IMR-90 (cell line): ENCODE results near the gene PIGZ. TPM values are rescaled to one million over a fixed set of nuclear protein-coding genes. Genes with fewer than 3 reads are reported as not detected.

Source experiments
- ATAC-seq: fragments of 200-7000 bp; cut with Tn5 transposase; 2 replicates; pipeline ENCODE4 v1.9.1; 2020; ENCODE audit warnings: low read depth, mild to moderate bottlenecking, moderate library complexity
- BruUV-seq: library from RNA; stranded (reverse); fragments of 400-500 nt; replicated peaks from 2 replicates; lab custom pipeline; 2021; lab: Mats Ljungman, UMichigan
- CTCF ChIA-PET: fragments of 300-600 bp; formaldehyde crosslinking; extraction: SDS; loops from one replicate; lab custom pipeline; 2021; ENCODE audit warnings: antibody characterized with exemption; lab: Yijun Ruan, JAX
- POLR2A ChIA-PET: fragments of 300-600 bp; sonication (Branson Sonifier 250); formaldehyde crosslinking; loops from one replicate; lab custom pipeline; 2022; ENCODE audit warnings: antibody characterized with exemption; ENCODE audit not compliant: unreplicated experiment; lab: Charles Lee
- DNase-seq: peaks from one replicate; pipeline ENCODE4 v3.0.0; 2013
- H2AFZ ChIP-seq: replicated peaks from 2 replicates; pipeline ENCODE3; 2013; ENCODE audit warnings: low read length, mild to moderate bottlenecking; ENCODE audit not compliant: poor library complexity
- H2AK5ac ChIP-seq: 2 replicates; pipeline ENCODE4 v1.6.1; 2013; ENCODE audit warnings: low read depth, low read length, inconsistent platforms
- H2AK9ac ChIP-seq: replicated peaks from 2 replicates; pipeline ENCODE3; 2013; ENCODE audit warnings: mild to moderate bottlenecking, low read depth, low read length, moderate library complexity; ENCODE audit not compliant: poor library complexity
- H2BK120ac ChIP-seq: 2 replicates; pipeline ENCODE4 v1.6.1; 2013; ENCODE audit warnings: low read depth, low read length, inconsistent platforms
- H2BK15ac ChIP-seq: 3 replicates; pipeline ENCODE4 v1.6.1; 2013; ENCODE audit warnings: low read depth, low read length, inconsistent platforms
- H2BK20ac ChIP-seq: 2 replicates; pipeline ENCODE4 v1.6.1; 2013; ENCODE audit warnings: low read depth, mild to moderate bottlenecking, inconsistent platforms, low read length, moderate library complexity
- H2BK5ac ChIP-seq: 2 replicates; pipeline ENCODE4 v1.6.1; 2013; ENCODE audit warnings: mild to moderate bottlenecking, low read depth, low read length, inconsistent platforms; ENCODE audit not compliant: poor library complexity, severe bottlenecking
- H3K14ac ChIP-seq: replicated peaks from 2 replicates; pipeline ENCODE4 v1.6.1; 2013; ENCODE audit warnings: low read depth, low read length, inconsistent platforms
- H3K18ac ChIP-seq: 2 replicates; pipeline ENCODE4 v1.6.1; 2013; ENCODE audit warnings: low read depth, low read length, control low read depth
- H3K23ac ChIP-seq: 2 replicates; pipeline ENCODE4 v1.6.1; 2013; ENCODE audit warnings: low read depth, low read length, inconsistent platforms
- H3K27ac ChIP-seq: 2 replicates; pipeline ENCODE4 v1.5.1; 2013; ENCODE audit warnings: mild to moderate bottlenecking, control low read depth, low read length; ENCODE audit not compliant: insufficient read depth
- H3K27me3 ChIP-seq: 2 replicates; pipeline ENCODE4 v1.6.1; 2013; ENCODE audit warnings: low read length; ENCODE audit not compliant: control insufficient read depth, insufficient read depth
- H3K36me3 ChIP-seq: 2 replicates; pipeline ENCODE4 v1.6.1; 2013; ENCODE audit warnings: low read length, mixed read lengths; ENCODE audit not compliant: control insufficient read depth, insufficient read depth
- H3K4ac ChIP-seq: 2 replicates; pipeline ENCODE4 v1.6.1; 2013; ENCODE audit warnings: low read depth, low read length, inconsistent platforms
- H3K4me1 ChIP-seq: 2 replicates; pipeline ENCODE4 v1.6.1; 2013; ENCODE audit warnings: low read length, mixed read lengths; ENCODE audit not compliant: control insufficient read depth, insufficient read depth
- H3K4me2 ChIP-seq: 2 replicates; pipeline ENCODE4 v1.6.1; 2013; ENCODE audit warnings: low read depth, mild to moderate bottlenecking, control low read depth, low read length, moderate library complexity
- H3K4me3 ChIP-seq: 2 replicates; pipeline ENCODE4 v1.5.1; 2013; ENCODE audit warnings: low read depth, mild to moderate bottlenecking, control low read depth, low read length, moderate library complexity; ENCODE audit not compliant: insufficient read depth
- H3K56ac ChIP-seq: 2 replicates; pipeline ENCODE4 v1.6.1; 2013; ENCODE audit warnings: low read length, inconsistent platforms; ENCODE audit not compliant: insufficient read depth; ENCODE audit errors: extremely low read depth
- H3K79me1 ChIP-seq, 2 experiments: 2 replicates each; pipeline ENCODE4 v1.6.1; 2013; ENCODE audit warnings: low read length in 2 of 2, inconsistent platforms in 1 of 2, low read depth in 1 of 2
- H3K9ac ChIP-seq: 2 replicates; pipeline ENCODE4 v1.6.1; 2013; ENCODE audit warnings: low read depth, low read length, control low read depth
- H3K9me1 ChIP-seq: 2 replicates; pipeline ENCODE4 v1.6.1; 2013; ENCODE audit warnings: low read length, inconsistent platforms; ENCODE audit not compliant: insufficient read depth
- H3K9me3 ChIP-seq: 2 replicates; pipeline ENCODE4 v1.6.1; 2013; ENCODE audit warnings: low read length; ENCODE audit not compliant: control insufficient read depth, insufficient read depth
- H4K20me1 ChIP-seq: 2 replicates; pipeline ENCODE4 v1.6.1; 2013; ENCODE audit warnings: low read length, inconsistent platforms; ENCODE audit not compliant: insufficient read depth
- H4K5ac ChIP-seq: 2 replicates; pipeline ENCODE4 v1.6.1; 2013; ENCODE audit warnings: mild to moderate bottlenecking, low read depth, low read length, control low read depth
- H4K8ac ChIP-seq, 2 experiments: 2 replicates each; pipeline ENCODE4 v1.6.1; 2013; ENCODE audit warnings: low read depth in 2 of 2, low read length in 2 of 2, control low read depth in 1 of 2, inconsistent platforms in 1 of 2
- H4K91ac ChIP-seq: 2 replicates; pipeline ENCODE4 v1.6.1; 2013; ENCODE audit warnings: low read depth, low read length, inconsistent platforms; ENCODE audit not compliant: insufficient read depth
- BHLHE40 ChIP-seq: fragments of 150-350 bp; IDR thresholded peaks from 2 replicates; pipeline ENCODE4 v1.6.1; 2016; ENCODE audit warnings: mild to moderate bottlenecking, low read depth, low read length
- CEBPB ChIP-seq: IDR thresholded peaks from 2 replicates; pipeline ENCODE4 v1.6.1; 2012; ENCODE audit warnings: low read depth, low read length, improper control_type of control experiment
- CTCF ChIP-seq: conservative IDR thresholded peaks from 2 replicates; pipeline ENCODE4 v1.5.1; 2012; ENCODE audit warnings: mild to moderate bottlenecking, low read depth, low read length, improper control_type of control experiment
- FOS ChIP-seq: fragments of 150-350 bp; IDR thresholded peaks from 2 replicates; pipeline ENCODE4 v1.6.1; 2016; ENCODE audit warnings: low read depth, low read length
- MAZ ChIP-seq: IDR thresholded peaks from 2 replicates; pipeline ENCODE4 v1.6.1; 2012; ENCODE audit warnings: low read depth, mild to moderate bottlenecking, low read length, improper control_type of control experiment, moderate library complexity, borderline replicate concordance
- MXI1 ChIP-seq: IDR thresholded peaks from 2 replicates; pipeline ENCODE4 v1.6.1; 2012; ENCODE audit warnings: low read depth, mild to moderate bottlenecking, low read length, moderate library complexity, borderline replicate concordance
- NFE2L2 ChIP-seq: fragments of 150-350 bp; IDR thresholded peaks from 2 replicates; pipeline ENCODE4 v1.6.1; 2016; ENCODE audit warnings: low read depth, mild to moderate bottlenecking, low read length
- POLR2A ChIP-seq: IDR thresholded peaks from 2 replicates; pipeline ENCODE4 v1.6.1; 2012; ENCODE audit warnings: mild to moderate bottlenecking, low read depth, low read length
- RAD21 ChIP-seq: IDR thresholded peaks from 2 replicates; pipeline ENCODE4 v1.6.1; 2012; ENCODE audit warnings: low read length, improper control_type of control experiment
- RCOR1 ChIP-seq: IDR thresholded peaks from 2 replicates; pipeline ENCODE4 v1.6.1; 2012; ENCODE audit warnings: mild to moderate bottlenecking, low read length, improper control_type of control experiment; ENCODE audit not compliant: insufficient replicate concordance
- RFX5 ChIP-seq: IDR thresholded peaks from 2 replicates; pipeline ENCODE4 v1.8.0; 2012; ENCODE audit warnings: low read depth, mild to moderate bottlenecking, low read length, moderate library complexity
- SMC3 ChIP-seq: fragments of 150-350 bp; IDR thresholded peaks from 2 replicates; pipeline ENCODE4 v1.6.1; 2016; ENCODE audit warnings: low read depth, mild to moderate bottlenecking, antibody characterized with exemption, low read length, moderate library complexity
- WGBS, 2 experiments: methylation state at CpG; one replicate each; pipeline versions ENCODE4 v1.1.5 to v1.1.7; 2013; ENCODE audit warnings: missing lambda C conversion rate in 2 of 2; ENCODE audit not compliant: insufficient read length in 1 of 2; ENCODE audit errors: extremely low coverage in 2 of 2; 5-methylcytosine and 5-hydroxymethylcytosine counted together
- dilution Hi-C: fragments of 300-500 bp; cut with HindIII; formaldehyde crosslinking; loops from one replicate; pipeline ENCODE4 v1.14.3; 2018; ENCODE audit warnings: low sequenced_read_pairs; ENCODE audit not compliant: unreplicated experiment
- in situ Hi-C: fragments of 300-500 bp; cut with MboI; formaldehyde crosslinking; loops from 3 replicates; pipeline ENCODE4 v1.14.3; 2019; ENCODE audit warnings: low sequenced_read_pairs, inconsistent platforms, mixed read lengths
- intact Hi-C: fragments of 100-400 bp; cut with micrococcal nuclease; formaldehyde crosslinking; loops from 2 replicates; pipeline ENCODE4 v1.10.0; 2022
- polyA plus RNA-seq, 3 experiments: library from polyadenylated mRNA; depleted of rRNA; stranded (reverse); fragments of >200 nt; gene quantifications; 2 replicates each; pipeline ENCODE4 v1.2.3, GENCODE V29; 2012; ENCODE audit warnings: low replicate concordance in 1 of 3
- total RNA-seq: library from RNA; depleted of rRNA; stranded (reverse); fragments of >200 nt; gene quantifications from 2 replicates; pipeline ENCODE4 v1.2.3, GENCODE V29; 2012
- TF ChIP-seq, protein P1 (sequence below): fragments of 150-350 bp; IDR thresholded peaks from 2 replicates; pipeline ENCODE4 v1.6.1; 2017; ENCODE audit warnings: mild to moderate bottlenecking, antibody characterized with exemption, low read length, low read depth
- TF ChIP-seq, protein P2 (sequence below): fragments of 150-350 bp; IDR thresholded peaks from 2 replicates; pipeline ENCODE4 v1.6.1; 2016; ENCODE audit warnings: low read depth, mild to moderate bottlenecking, low read length, moderate library complexity, borderline replicate concordance

The PIGZ gene
- total and polyA plus RNA-seq, 2 of the 4 experiments (the other 2 are of a cell fraction) = 0.18 to 0.86 TPM

GRCh38 chr3:196948442-196949284, 20.0 kb downstream of the PIGZ start:
- H3K18ac ChIP-seq = no peak overlapping the region
- peaks cover 3% of the 10 kb centered on the region; the same call in 1 of the 2 replicates for H3K36me3 ChIP-seq
- WGBS, 2 experiments = no CpG with 5 or more reads among the region's 22 CpGs
- H3K4me1 ChIP-seq = no peaks in the 10 kb centered on the region; the same call in 1 of the 2 replicates
- no peak overlapping the region for H4K91ac ChIP-seq
- peak overlapping the region; percentile 51 for H2AFZ ChIP-seq
- no peaks in the 10 kb centered on the region for H3K9me3 ChIP-seq
- DNase-seq (no peak), ATAC-seq (peak; percentile 71)
- no peak overlapping the region for H3K4me3 ChIP-seq
- H4K20me1 ChIP-seq = peaks cover 1% of the 10 kb centered on the region; the same call in 1 of the 2 replicates
- H2BK20ac ChIP-seq = no peak overlapping the region
- H3K4me2 ChIP-seq = peak overlapping the region; percentile 39; the same call in 1 of the 2 replicates
- intact Hi-C loops = loop anchor here (10.0 kb wide), 1 partner anchor 344 kb away; no protein-coding TSS in a partner anchor
- ChIA-PET POLR2A (no interaction called here), CTCF (no interaction called here)
- dilution Hi-C loops = no loop called here
- peaks cover 19% of the 10 kb centered on the region for H3K27me3 ChIP-seq
- no peak overlapping the region for H3K9ac ChIP-seq
- H2BK120ac ChIP-seq = no peak overlapping the region
- no peak overlapping the region for H3K27ac ChIP-seq
- H2BK15ac ChIP-seq = no peak overlapping the region
- no peak overlapping the region for H3K23ac ChIP-seq
- no peak overlapping the region for H2AK9ac ChIP-seq
- H3K9me1 ChIP-seq = no peaks in the 10 kb centered on the region
- no peak overlapping the region for H2AK5ac ChIP-seq
- in situ Hi-C loops = no loop called here
- BruUV-seq = no TSS peak
- H3K14ac ChIP-seq = no peak overlapping the region
- 0 out of 4 replicates have a peak overlapping the region, but pooled peaks of 1 of the 2 experiments have one; percentile 2 for H4K8ac ChIP-seq
- no peak overlapping the region for H3K56ac ChIP-seq
- H2BK5ac ChIP-seq = no peak overlapping the region
- no peak overlapping the region for H4K5ac ChIP-seq
- no peak overlapping the region for H3K4ac ChIP-seq
- peaks cover 0 to 5% of the 10 kb centered on the region in 2 experiments; a peak in 2 of 4 replicates for H3K79me1 ChIP-seq
- TF ChIP-seq NFE2L2 (no peak), RCOR1 (no peak), BHLHE40 (no peak), RAD21 (0 out of 2 replicates have a peak, but pooled peaks have one; percentile 10), RFX5 (no peak), CEBPB (no peak), MXI1 (no peak), FOS (no peak), SMC3 (no peak), CTCF (0 out of 2 replicates have a peak, but pooled peaks have one; percentile 6), POLR2A (no peak), MAZ (no peak)
- TF ChIP-seq, protein P1, sequence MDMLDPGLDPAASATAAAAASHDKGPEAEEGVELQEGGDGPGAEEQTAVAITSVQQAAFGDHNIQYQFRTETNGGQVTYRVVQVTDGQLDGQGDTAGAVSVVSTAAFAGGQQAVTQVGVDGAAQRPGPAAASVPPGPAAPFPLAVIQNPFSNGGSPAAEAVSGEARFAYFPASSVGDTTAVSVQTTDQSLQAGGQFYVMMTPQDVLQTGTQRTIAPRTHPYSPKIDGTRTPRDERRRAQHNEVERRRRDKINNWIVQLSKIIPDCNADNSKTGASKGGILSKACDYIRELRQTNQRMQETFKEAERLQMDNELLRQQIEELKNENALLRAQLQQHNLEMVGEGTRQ = no peak
- TF ChIP-seq, protein P2, sequence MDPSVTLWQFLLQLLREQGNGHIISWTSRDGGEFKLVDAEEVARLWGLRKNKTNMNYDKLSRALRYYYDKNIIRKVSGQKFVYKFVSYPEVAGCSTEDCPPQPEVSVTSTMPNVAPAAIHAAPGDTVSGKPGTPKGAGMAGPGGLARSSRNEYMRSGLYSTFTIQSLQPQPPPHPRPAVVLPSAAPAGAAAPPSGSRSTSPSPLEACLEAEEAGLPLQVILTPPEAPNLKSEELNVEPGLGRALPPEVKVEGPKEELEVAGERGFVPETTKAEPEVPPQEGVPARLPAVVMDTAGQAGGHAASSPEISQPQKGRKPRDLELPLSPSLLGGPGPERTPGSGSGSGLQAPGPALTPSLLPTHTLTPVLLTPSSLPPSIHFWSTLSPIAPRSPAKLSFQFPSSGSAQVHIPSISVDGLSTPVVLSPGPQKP = no peak
